Neural cell (in vitro differentiated cells): Measurements from ENCODE around the gene CAP2. TPM values are rescaled to one million over a fixed set of nuclear protein-coding genes. Genes with fewer than 3 reads are reported as not detected.

Experiments
- H2AFZ ChIP-seq: fragments of 200-600, 300-800 bp; sonication (generic), shearing (Covaris generic); 2 replicates; pipeline ENCODE4 v1.6.0; 2014; ENCODE audit warnings: low read depth, mild to moderate bottlenecking, antibody characterized with exemption, low read length, moderate library complexity
- H3F3A ChIP-seq: fragments of 200-600 bp; shearing (Covaris generic); 2 replicates; pipeline ENCODE4 v1.6.1; 2016; ENCODE audit warnings: mild to moderate bottlenecking, moderate library complexity, mixed read lengths, antibody characterized with exemption, low read length; ENCODE audit not compliant: insufficient read depth, poor library complexity, severe bottlenecking
- H3K27ac ChIP-seq: fragments of 200-600, 300-800 bp; sonication (generic), shearing (Covaris generic); 2 replicates; pipeline ENCODE4 v1.5.1; 2014; ENCODE audit warnings: mild to moderate bottlenecking, low read length, moderate library complexity
- H3K27me3 ChIP-seq: fragments of 300-800, 200-600 bp; sonication (generic), shearing (Covaris generic); 2 replicates; pipeline ENCODE4 v1.6.0; 2014; ENCODE audit warnings: mild to moderate bottlenecking, low read depth, low read length, moderate library complexity; ENCODE audit not compliant: insufficient read depth
- H3K36me3 ChIP-seq: fragments of 300-800, 200-600 bp; sonication (generic), shearing (Covaris generic); 2 replicates; pipeline ENCODE4 v1.5.1; 2014; ENCODE audit warnings: mild to moderate bottlenecking, antibody characterized with exemption, low read length, moderate library complexity; ENCODE audit not compliant: insufficient read depth
- H3K4me2 ChIP-seq: fragments of 300-800, 200-600 bp; sonication (generic), shearing (Covaris generic); 2 replicates; pipeline ENCODE4 v1.6.0; 2014; ENCODE audit warnings: mild to moderate bottlenecking, low read length
- H3K4me3 ChIP-seq: fragments of 300-800, 200-600 bp; sonication (generic), shearing (Covaris generic); 2 replicates; pipeline ENCODE4 v1.5.1; 2014; ENCODE audit warnings: mild to moderate bottlenecking, low read length, moderate library complexity
- H3K79me2 ChIP-seq: fragments of 200-600 bp; shearing (Covaris generic); replicated peaks from 2 replicates; pipeline ENCODE4 v1.6.0; 2014; ENCODE audit warnings: mild to moderate bottlenecking, low read length, moderate library complexity; ENCODE audit not compliant: insufficient read depth
- H3K9ac ChIP-seq: fragments of 300-800, 200-600 bp; sonication (generic), shearing (Covaris generic); 2 replicates; pipeline ENCODE4 v1.6.1; 2016; ENCODE audit warnings: mild to moderate bottlenecking, low read length, mixed read lengths
- H3K9me2 ChIP-seq: fragments of 200-600 bp; shearing (Covaris generic); 2 replicates; pipeline ENCODE4 v1.6.1; 2016; ENCODE audit warnings: mild to moderate bottlenecking, low read length, mixed read lengths; ENCODE audit not compliant: insufficient read depth
- H3K9me3 ChIP-seq: fragments of 200-600, 300-800 bp; sonication (generic), shearing (Covaris generic); 2 replicates; pipeline ENCODE4 v1.6.1; 2016; ENCODE audit warnings: mild to moderate bottlenecking, mixed run types, low read length, moderate library complexity, mixed read lengths
- H4K20me1 ChIP-seq: fragments of 200-600 bp; shearing (Covaris generic); 2 replicates; pipeline ENCODE4 v1.6.1; 2016; ENCODE audit warnings: mild to moderate bottlenecking, mixed run types; ENCODE audit not compliant: insufficient read depth
- CTCF ChIP-seq: fragments of 450-650 bp; IDR thresholded peaks from 2 replicates; pipeline ENCODE4 v1.5.1; 2014; ENCODE audit warnings: antibody characterized with exemption, mild to moderate bottlenecking, moderate library complexity; ENCODE audit not compliant: poor library complexity, severe bottlenecking
- EP300 ChIP-seq: fragments of 450-650 bp; conservative IDR thresholded peaks from 2 replicates; pipeline ENCODE4 v1.6.1; 2014; ENCODE audit warnings: antibody characterized with exemption, mild to moderate bottlenecking, moderate library complexity; ENCODE audit not compliant: poor library complexity, severe bottlenecking
- EZH2 ChIP-seq: fragments of 200-600, 300-800 bp; shearing (Covaris generic), sonication (generic); IDR thresholded peaks from 2 replicates; pipeline ENCODE4 v1.6.1; 2014; ENCODE audit warnings: antibody characterized with exemption, low read length, borderline replicate concordance, mild to moderate bottlenecking; ENCODE audit not compliant: insufficient read depth, poor library complexity, severe bottlenecking
- MXI1 ChIP-seq: fragments of 450-650 bp; conservative IDR thresholded peaks from 2 replicates; pipeline ENCODE4 v1.6.1; 2014; ENCODE audit warnings: antibody characterized with exemption, mild to moderate bottlenecking; ENCODE audit not compliant: poor library complexity, severe bottlenecking
- POLR2AphosphoS5 ChIP-seq: IDR thresholded peaks from 2 replicates; pipeline ENCODE4 v1.6.1; 2012
- RAD21 ChIP-seq: fragments of 450-650 bp; conservative IDR thresholded peaks from 2 replicates; pipeline ENCODE4 v1.6.1; 2014; ENCODE audit warnings: antibody characterized with exemption, mild to moderate bottlenecking, moderate library complexity
- REST ChIP-seq: IDR thresholded peaks from 2 replicates; pipeline ENCODE4 v1.6.1; 2012; ENCODE audit warnings: borderline replicate concordance
- SMC3 ChIP-seq: fragments of 450-650 bp; conservative IDR thresholded peaks from 2 replicates; pipeline ENCODE4 v1.6.1; 2014; ENCODE audit warnings: antibody characterized with exemption, mild to moderate bottlenecking, moderate library complexity; ENCODE audit not compliant: poor library complexity
- TAF1 ChIP-seq: IDR thresholded peaks from 2 replicates; pipeline ENCODE4 v1.6.1; 2012; ENCODE audit warnings: low read depth
- polyA plus RNA-seq: library from polyadenylated mRNA; depleted of rRNA; stranded (reverse); fragments of >200 nt; gene quantifications from 2 replicates; pipeline ENCODE4 v1.2.3, GENCODE V29; 2014

CAP2 gene
- polyA plus RNA-seq, 1 donor from 2014 or later: 13.4 TPM

DNA sequence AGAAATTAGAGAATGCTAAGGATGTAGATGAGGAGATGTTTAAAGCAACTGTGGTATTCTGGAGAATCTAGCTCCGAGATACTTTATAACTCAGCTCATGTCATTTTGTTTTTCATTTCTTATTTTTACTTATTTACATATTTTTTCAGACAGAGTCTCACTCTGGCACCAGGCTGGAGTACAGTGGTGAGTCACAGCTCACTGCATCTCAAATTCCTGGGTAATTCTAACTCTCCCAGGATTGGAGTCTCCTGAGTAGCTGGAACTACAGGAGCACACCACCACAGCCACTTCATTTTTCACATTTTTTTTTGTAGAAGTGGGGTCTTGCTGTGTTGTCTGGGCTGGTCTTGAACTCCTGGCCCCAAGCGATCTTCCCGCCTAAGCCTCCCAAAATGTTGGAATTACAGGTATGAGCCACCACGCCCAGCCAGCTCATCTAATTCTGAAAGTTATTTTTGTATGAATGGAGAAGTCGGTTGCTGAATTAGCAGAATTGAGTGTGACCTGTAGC lies 112.4 kb downstream of the CAP2 start (continued):
- TF ChIP-seq CTCF: no peak

DNA sequence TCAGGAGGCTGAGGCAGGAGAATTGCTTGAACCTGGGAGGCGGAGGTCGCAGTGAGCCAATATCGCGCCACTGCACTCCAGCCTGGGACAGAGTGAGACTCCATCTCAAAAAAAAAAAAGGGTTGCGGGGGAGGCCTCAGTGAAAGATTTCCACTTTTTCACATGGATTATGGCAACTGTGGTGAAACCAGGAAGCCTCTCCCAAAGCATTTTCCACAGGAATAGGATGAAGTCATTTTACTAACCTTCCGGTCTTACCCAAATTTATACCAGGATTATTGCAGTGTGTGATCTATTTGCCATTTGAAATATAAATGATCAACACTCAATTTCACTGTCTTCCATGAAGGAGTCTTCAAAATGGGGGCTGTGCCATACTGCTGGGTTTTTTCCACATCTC lies 113.1 kb downstream of the CAP2 start:
- H3K27ac ChIP-seq: no peak overlapping the region
- H3K9me2 ChIP-seq: no peaks in the 10 kb centered on the region
- H3K9me3 ChIP-seq: no peaks in the 10 kb centered on the region
- no peak overlapping the region for H3K4me2 ChIP-seq
- H3K79me2 ChIP-seq: no peaks in the 10 kb centered on the region
- no peaks in the 10 kb centered on the region for H3K27me3 ChIP-seq
- H3K9ac ChIP-seq: no peak overlapping the region
- H2AFZ ChIP-seq: no peak overlapping the region
- no peak overlapping the region for H3K4me3 ChIP-seq
- TF ChIP-seq REST: no peak
- no peak for TF ChIP-seq EZH2
- TF ChIP-seq CTCF: no peak
- TF ChIP-seq TAF1: no peak
- no peak for TF ChIP-seq RAD21
- no peak for TF ChIP-seq SMC3
- TF ChIP-seq MXI1: no peak
- TF ChIP-seq EP300: no peak
- no peak for TF ChIP-seq POLR2AphosphoS5
- H4K20me1 ChIP-seq: no peaks in the 10 kb centered on the region
- H3K36me3 ChIP-seq: no peaks in the 10 kb centered on the region
- no peaks in the 10 kb centered on the region for H3F3A ChIP-seq

DNA sequence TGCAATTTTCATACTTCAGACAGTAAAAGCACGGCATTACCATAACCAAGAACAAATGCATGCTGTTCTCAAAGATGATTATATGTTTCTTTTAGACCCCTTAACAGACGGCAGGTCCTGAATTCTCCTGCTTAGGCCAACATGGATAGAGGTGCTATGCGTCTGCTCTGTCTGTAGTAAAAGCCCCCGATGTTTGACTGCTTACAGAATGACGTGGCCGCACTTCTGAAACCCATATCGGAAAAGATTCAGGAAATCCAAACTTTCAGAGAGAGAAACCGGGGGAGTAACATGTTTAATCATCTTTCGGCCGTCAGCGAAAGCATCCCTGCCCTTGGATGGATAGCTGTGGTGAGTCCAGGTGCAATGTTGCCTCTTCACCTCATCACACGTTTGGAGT lies 113.6 kb downstream of the CAP2 start:
- Histone ChIP-seq H3K4me2 (no peak overlapping the region), H3K9me2 (no peaks in the 10 kb centered on the region), H3F3A (no peaks in the 10 kb centered on the region), H2AFZ (no peak overlapping the region), H3K36me3 (no peaks in the 10 kb centered on the region), H3K27ac (no peak overlapping the region), H3K9me3 (no peaks in the 10 kb centered on the region), H3K27me3 (no peaks in the 10 kb centered on the region), H3K9ac (no peak overlapping the region), H4K20me1 (no peaks in the 10 kb centered on the region), H3K4me3 (no peak overlapping the region), H3K79me2 (no peaks in the 10 kb centered on the region)
- no peak for TF ChIP-seq TAF1
- no peak for TF ChIP-seq EP300
- TF ChIP-seq MXI1: no peak
- TF ChIP-seq REST: no peak
- TF ChIP-seq SMC3: no peak
- TF ChIP-seq RAD21: no peak
- TF ChIP-seq POLR2AphosphoS5: no peak
- no peak for TF ChIP-seq CTCF
- no peak for TF ChIP-seq EZH2
